ENCODE measurements around the gene ERG28. TPM values are rescaled to one million over a fixed set of nuclear protein-coding genes. Genes with fewer than 3 reads are reported as not detected.

The ERG28 gene
- total RNA-seq, 2 experiments from 2014 or later: 9.8 to 24.0 TPM

DNA sequence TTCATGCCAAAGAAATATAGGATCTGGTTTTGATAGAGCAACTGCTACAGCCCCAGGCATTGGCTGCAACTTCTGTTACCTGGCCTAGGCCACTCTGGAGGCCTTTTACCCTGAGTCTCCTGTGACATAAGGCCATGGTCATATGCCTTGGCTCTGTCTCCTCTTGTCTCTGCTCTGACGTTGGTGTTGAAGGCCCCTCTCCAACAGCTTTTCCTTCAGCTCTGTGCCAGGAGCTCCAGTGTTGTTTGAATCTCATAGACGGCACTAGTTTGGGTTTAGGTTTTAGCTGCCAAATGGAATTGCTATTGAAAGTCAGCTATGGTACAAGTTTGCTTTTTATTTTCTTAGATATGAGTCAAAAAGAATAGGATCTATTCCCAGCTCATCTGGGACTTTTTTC, 41.4 kb upstream of the ERG28 start:
- CTCF ChIA-PET (ENCODE audit: unreplicated experiment): interaction anchor here (0.6 kb wide), 1 partner anchor 309 kb away, joined by 4 read pairs; no protein-coding TSS in a partner anchor
- no TSS peak for BruUV-seq (replicated peaks)
- H3K4me3 ChIP-seq (ENCODE audit: low read depth, low read length, poor library complexity, severe bottlenecking): no peak overlapping the region
- POLR2A ChIA-PET: interaction anchor here (0.9 kb wide), 1 partner anchor 11 kb away, joined by 3 read pairs; no protein-coding TSS in a partner anchor
- H3K79me2 ChIP-seq (ENCODE audit: insufficient read depth, low read depth, low read length): no peaks in the 10 kb centered on the region
- H3K9me2 ChIP-seq (ENCODE audit: insufficient read depth, low read length): no peaks in the 10 kb centered on the region
- no peaks in the 10 kb centered on the region for H3K9me3 ChIP-seq (ENCODE audit: low read length)
- no peak overlapping the region for H3K4me2 ChIP-seq (ENCODE audit: low read length)
- H2AFZ ChIP-seq (ENCODE audit: low read length): no peak overlapping the region
- TF ChIP-seq, protein P1, sequence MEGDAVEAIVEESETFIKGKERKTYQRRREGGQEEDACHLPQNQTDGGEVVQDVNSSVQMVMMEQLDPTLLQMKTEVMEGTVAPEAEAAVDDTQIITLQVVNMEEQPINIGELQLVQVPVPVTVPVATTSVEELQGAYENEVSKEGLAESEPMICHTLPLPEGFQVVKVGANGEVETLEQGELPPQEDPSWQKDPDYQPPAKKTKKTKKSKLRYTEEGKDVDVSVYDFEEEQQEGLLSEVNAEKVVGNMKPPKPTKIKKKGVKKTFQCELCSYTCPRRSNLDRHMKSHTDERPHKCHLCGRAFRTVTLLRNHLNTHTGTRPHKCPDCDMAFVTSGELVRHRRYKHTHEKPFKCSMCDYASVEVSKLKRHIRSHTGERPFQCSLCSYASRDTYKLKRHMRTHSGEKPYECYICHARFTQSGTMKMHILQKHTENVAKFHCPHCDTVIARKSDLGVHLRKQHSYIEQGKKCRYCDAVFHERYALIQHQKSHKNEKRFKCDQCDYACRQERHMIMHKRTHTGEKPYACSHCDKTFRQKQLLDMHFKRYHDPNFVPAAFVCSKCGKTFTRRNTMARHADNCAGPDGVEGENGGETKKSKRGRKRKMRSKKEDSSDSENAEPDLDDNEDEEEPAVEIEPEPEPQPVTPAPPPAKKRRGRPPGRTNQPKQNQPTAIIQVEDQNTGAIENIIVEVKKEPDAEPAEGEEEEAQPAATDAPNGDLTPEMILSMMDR (conservative IDR thresholded peaks at IDR 0.05; ENCODE audit: low read length): no peak
- TF ChIP-seq EZH2phosphoT487 (IDR thresholded peaks at IDR 0.05; ENCODE audit: borderline replicate concordance, low read depth, low read length): no peak
- H3K27ac ChIP-seq (ENCODE audit: low read depth, low read length, poor library complexity, severe bottlenecking): no peak overlapping the region
- no peaks in the 10 kb centered on the region for H3K4me1 ChIP-seq (ENCODE audit: insufficient read depth, low read length, poor library complexity, severe bottlenecking)
- no peaks in the 10 kb centered on the region for H4K20me1 ChIP-seq (ENCODE audit: insufficient read depth, low read length)
- intact Hi-C loops (cut with micrococcal nuclease; ENCODE audit: unreplicated experiment): loop anchor here (10.0 kb wide), 1 partner anchor 203 kb away; no protein-coding TSS in a partner anchor
- no peak for DNase-seq (ENCODE audit: low spot score)
- peaks cover 67% of the 10 kb centered on the region for H3K36me3 ChIP-seq (ENCODE audit: insufficient read depth, low read length)

DNA sequence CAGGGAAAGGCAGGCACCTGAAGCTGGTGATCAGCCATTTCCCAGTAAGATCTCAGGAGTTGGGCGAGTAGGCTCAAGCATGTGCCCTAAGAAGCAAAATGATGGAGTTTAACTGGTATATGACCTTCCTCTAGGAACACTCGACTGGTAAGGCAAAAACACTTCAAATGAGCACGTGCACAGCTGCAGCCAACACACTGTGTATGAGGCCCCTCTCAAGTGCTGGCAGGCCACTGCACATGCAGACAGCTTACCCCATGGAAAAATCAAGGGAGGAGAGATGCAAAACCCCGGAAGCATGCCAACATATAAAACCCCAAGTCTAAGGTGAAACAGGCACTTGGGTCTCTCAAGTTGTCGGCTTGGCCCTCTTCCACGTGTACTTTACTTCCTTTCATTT, 39.6 kb upstream of the ERG28 start:
- no peaks in the 10 kb centered on the region for H3K79me2 ChIP-seq (ENCODE audit: insufficient read depth, low read depth, low read length)
- intact Hi-C loops (cut with micrococcal nuclease; ENCODE audit: unreplicated experiment): loop anchor here (10.0 kb wide), 1 partner anchor 205 kb away; no protein-coding TSS in a partner anchor
- CTCF ChIA-PET (ENCODE audit: unreplicated experiment): no interaction called here

GRCh38 chr14:75699331-75699730, 38.7 kb upstream of the ERG28 start:
- no peak for DNase-seq (ENCODE audit: low spot score)
- TF ChIP-seq, protein P1 (conservative IDR thresholded peaks at IDR 0.05; ENCODE audit: low read length): no peak
- TF ChIP-seq EZH2phosphoT487 (IDR thresholded peaks at IDR 0.05; ENCODE audit: borderline replicate concordance, low read depth, low read length): no peak
- POLR2A ChIA-PET: no interaction called here
- BruUV-seq (replicated peaks): no TSS peak
- Histone ChIP-seq H3K4me3 (ENCODE audit: low read depth, low read length, poor library complexity, severe bottlenecking) (no peak overlapping the region), H3K4me1 (ENCODE audit: insufficient read depth, low read length, poor library complexity, severe bottlenecking) (no peaks in the 10 kb centered on the region), H3K9me3 (ENCODE audit: low read length) (no peaks in the 10 kb centered on the region), H3K4me2 (ENCODE audit: low read length) (no peak overlapping the region), H2AFZ (ENCODE audit: low read length) (no peak overlapping the region), H3K27ac (ENCODE audit: low read depth, low read length, poor library complexity, severe bottlenecking) (no peak overlapping the region), H3K9me2 (ENCODE audit: insufficient read depth, low read length) (no peaks in the 10 kb centered on the region), H3K36me3 (ENCODE audit: insufficient read depth, low read length) (peaks cover 85% of the 10 kb centered on the region), H4K20me1 (ENCODE audit: insufficient read depth, low read length) (no peaks in the 10 kb centered on the region), H3K79me2 (ENCODE audit: insufficient read depth, low read depth, low read length) (no peaks in the 10 kb centered on the region)
- CTCF ChIA-PET (ENCODE audit: unreplicated experiment): no interaction called here
- intact Hi-C loops (cut with micrococcal nuclease; ENCODE audit: unreplicated experiment): no loop called here

More for the DNA sequence above, 39.6 kb upstream of the ERG28 start:
- peaks cover 84% of the 10 kb centered on the region for H3K36me3 ChIP-seq (ENCODE audit: insufficient read depth, low read length)
- TF ChIP-seq, protein P1 (conservative IDR thresholded peaks at IDR 0.05; ENCODE audit: low read length): no peak
- TF ChIP-seq EZH2phosphoT487 (IDR thresholded peaks at IDR 0.05; ENCODE audit: borderline replicate concordance, low read depth, low read length): no peak
- H3K27ac ChIP-seq (ENCODE audit: low read depth, low read length, poor library complexity, severe bottlenecking): no peak overlapping the region
- no peak overlapping the region for H2AFZ ChIP-seq (ENCODE audit: low read length)
- no peak for DNase-seq (ENCODE audit: low spot score)
- H3K9me2 ChIP-seq (ENCODE audit: insufficient read depth, low read length): no peaks in the 10 kb centered on the region
- no peaks in the 10 kb centered on the region for H4K20me1 ChIP-seq (ENCODE audit: insufficient read depth, low read length)
- H3K4me3 ChIP-seq (ENCODE audit: low read depth, low read length, poor library complexity, severe bottlenecking): no peak overlapping the region
- H3K4me1 ChIP-seq (ENCODE audit: insufficient read depth, low read length, poor library complexity, severe bottlenecking): no peaks in the 10 kb centered on the region
- POLR2A ChIA-PET: no interaction called here
- no peaks in the 10 kb centered on the region for H3K9me3 ChIP-seq (ENCODE audit: low read length)
- H3K4me2 ChIP-seq (ENCODE audit: low read length): no peak overlapping the region
- no TSS peak for BruUV-seq (replicated peaks)
